HepG2 (cell line): Measurements from ENCODE around the gene ATP10A. TPM values are rescaled to one million over a fixed set of nuclear protein-coding genes. Genes with fewer than 3 reads are reported as not detected.

ENCODE experiments used
- ATAC-seq: fragments of 200-7000 bp; cut with Tn5 transposase; 3 replicates; pipeline ENCODE4 v1.9.1; 2020; ENCODE audit warnings: mild to moderate bottlenecking, moderate library complexity
- BruUV-seq: library from RNA; stranded (reverse); fragments of 400-500 nt; replicated peaks from 2 replicates; lab custom pipeline; 2021; lab: Mats Ljungman, UMichigan
- CTCF ChIA-PET: fragments of 300-600 bp; formaldehyde crosslinking; extraction: SDS; loops from one replicate; lab custom pipeline; 2021; ENCODE audit warnings: low total read pairs, inconsistent platforms, low intra/inter-chr PET ratio; lab: Yijun Ruan, JAX
- POLR2A ChIA-PET: fragments of 350-600 bp; sonication (Branson Sonifier 250); formaldehyde crosslinking; loops from one replicate; lab custom pipeline; 2020; ENCODE audit warnings: antibody characterized with exemption, inconsistent platforms; lab: Yijun Ruan, JAX
- DNase-seq: peaks from one replicate; pipeline ENCODE4 v3.0.0-alpha.2; 2015; ENCODE audit warnings: low spot score
- FAIRE-seq: peaks from 3 replicates; lab custom pipeline; 2011; peaks lifted over from hg19 to GRCh38; lab: Jason Lieb, UNC
- H2AFZ ChIP-seq: one replicate; pipeline ENCODE4 v1.6.1; 2011; ENCODE audit warnings: low read length, inconsistent platforms
- H3K27ac ChIP-seq: fragments of 300-600 bp; 3 replicates; pipeline ENCODE4 v1.8.0; 2011; ENCODE audit warnings: mixed run types, mild to moderate bottlenecking, mixed read lengths, low read length, inconsistent platforms; ENCODE audit not compliant: insufficient read depth; ENCODE audit errors: extremely low read length
- H3K27me3 ChIP-seq, 2 experiments: fragments of 200-600 bp in 1 of 2; 2 replicates in 1 of 2; 3 replicates in 1 of 2; pipeline versions ENCODE4 v1.6.0 to v1.8.0; 2011; ENCODE audit warnings: low read length in 2 of 2, mild to moderate bottlenecking in 2 of 2, moderate library complexity in 2 of 2, inconsistent platforms in 1 of 2; ENCODE audit not compliant: insufficient read depth in 2 of 2, control insufficient read depth in 1 of 2
- H3K36me3 ChIP-seq, 2 experiments: fragments of 200-600 bp in 1 of 2; replicated peaks in 1 of 2; 2 replicates in 1 of 2; 3 replicates in 1 of 2; pipeline versions ENCODE4 v1.5.1 to v1.8.0; 2011; ENCODE audit warnings: low read length in 2 of 2, inconsistent platforms in 1 of 2; ENCODE audit not compliant: insufficient read depth in 2 of 2, control insufficient read depth in 1 of 2
- H3K4me1 ChIP-seq: 2 replicates; pipeline ENCODE4 v1.5.1; 2012; ENCODE audit warnings: low read length, inconsistent platforms; ENCODE audit not compliant: insufficient read depth
- H3K4me2 ChIP-seq: 2 replicates; pipeline ENCODE4 v1.6.0; 2011; ENCODE audit warnings: low read depth, low read length, inconsistent platforms
- H3K4me3 ChIP-seq, 3 experiments: fragments of 200-600 bp in 1 of 3; sonication (generic), shearing (Covaris generic) in 1 of 3; replicated peaks in 1 of 3; 2 replicates each; pipeline ENCODE4 v1.5.1; 2011 to 2016; ENCODE audit warnings: low read length in 3 of 3, inconsistent platforms in 2 of 3, low read depth in 2 of 3, mild to moderate bottlenecking in 2 of 3, control low read depth in 1 of 3, mixed read lengths in 1 of 3; ENCODE audit not compliant: insufficient read depth in 1 of 3
- H3K79me2 ChIP-seq: one replicate; pipeline ENCODE4 v1.6.1; 2011; ENCODE audit warnings: low read length, inconsistent platforms; ENCODE audit not compliant: insufficient read depth
- H3K9ac ChIP-seq: 2 replicates; pipeline ENCODE4 v1.6.0; 2011; ENCODE audit warnings: mild to moderate bottlenecking, low read depth, low read length, inconsistent platforms; ENCODE audit not compliant: insufficient read depth
- H3K9me3 ChIP-seq: 2 replicates; pipeline ENCODE4 v1.5.1; 2012; ENCODE audit warnings: mild to moderate bottlenecking, low read length
- H4K20me1 ChIP-seq: 2 replicates; pipeline ENCODE4 v1.6.0; 2011; ENCODE audit warnings: inconsistent platforms, mild to moderate bottlenecking, low read length, moderate library complexity; ENCODE audit not compliant: insufficient read depth
- ETV6 ChIP-seq: sonication (generic); formaldehyde crosslinking; conservative IDR thresholded peaks from 2 replicates; pipeline ENCODE4 v1.4.0; 2020; ENCODE audit warnings: missing genetic modification reagents
- HMG20B ChIP-seq: conservative IDR thresholded peaks from 2 replicates; pipeline ENCODE4 v1.6.1; 2016; ENCODE audit warnings: missing genetic modification reagents, missing compliant biosample characterization
- KDM4B ChIP-seq: sonication (generic); formaldehyde crosslinking; IDR thresholded peaks from 2 replicates; pipeline ENCODE4 v1.4.0; 2020; ENCODE audit warnings: missing genetic modification reagents
- NKX3-1 ChIP-seq: sonication (generic); formaldehyde crosslinking; IDR thresholded peaks from 2 replicates; pipeline ENCODE4 v1.5.0; 2020; ENCODE audit warnings: missing genetic modification reagents
- ONECUT2 ChIP-seq: sonication (generic); formaldehyde crosslinking; IDR thresholded peaks from 2 replicates; pipeline ENCODE4 v1.4.0; 2020; ENCODE audit warnings: missing genetic modification reagents
- ZBTB3 ChIP-seq: sonication (generic); formaldehyde crosslinking; IDR thresholded peaks from 2 replicates; pipeline ENCODE4 v1.4.0; 2020; ENCODE audit warnings: low read depth, mild to moderate bottlenecking, moderate library complexity, missing genetic modification reagents, borderline replicate concordance
- ZFY ChIP-seq: sonication (generic); formaldehyde crosslinking; IDR thresholded peaks from 2 replicates; pipeline ENCODE4 v1.4.0; 2020; ENCODE audit warnings: missing genetic modification reagents
- ZNF430 ChIP-seq: sonication (generic); formaldehyde crosslinking; IDR thresholded peaks from 2 replicates; pipeline ENCODE4 v1.9.0; 2021; ENCODE audit warnings: mild to moderate bottlenecking, missing genetic modification reagents
- ZNF446 ChIP-seq: sonication (generic); formaldehyde crosslinking; IDR thresholded peaks from 2 replicates; pipeline ENCODE4 v1.5.0; 2020; ENCODE audit warnings: mild to moderate bottlenecking, missing genetic modification reagents
- ZNF557 ChIP-seq: sonication (generic); formaldehyde crosslinking; IDR thresholded peaks from 2 replicates; pipeline ENCODE4 v1.4.0; 2020; ENCODE audit warnings: missing genetic modification reagents
- ZNF562 ChIP-seq: sonication (generic); formaldehyde crosslinking; IDR thresholded peaks from 2 replicates; pipeline ENCODE4 v1.8.0; 2022; ENCODE audit warnings: missing genetic modification reagents, borderline replicate concordance
- ZNF737 ChIP-seq: sonication (generic); formaldehyde crosslinking; IDR thresholded peaks from 2 replicates; pipeline ENCODE4 v1.5.0; 2020; ENCODE audit warnings: missing genetic modification reagents, mild to moderate bottlenecking, borderline replicate concordance
- WGBS: methylation state at CpG from one replicate; pipeline ENCODE4 v1.1.6; 2017; ENCODE audit warnings: low lambda C conversion rate; 5-methylcytosine and 5-hydroxymethylcytosine counted together
- in situ Hi-C: cut with HindIII; loops from 2 replicates; pipeline ENCODE4 v1.10.0; 2017; ENCODE audit warnings: low pct_unique_long_range_greater_than_20kb; ENCODE audit not compliant: extremely low pct_ligation_motif_present
- intact Hi-C: fragments of 100-400 bp; cut with micrococcal nuclease; formaldehyde crosslinking; loops from one replicate; pipeline ENCODE4 v1.10.0; 2022; ENCODE audit not compliant: unreplicated experiment
- polyA plus RNA-seq, 8 experiments: library from polyadenylated mRNA; depleted of rRNA in 3 of 8; stranded (reverse) in 7 of 8; unstranded in 1 of 8; fragments of >200 nt; fragmentation: Illumina TruSeq in 4 of 8; extraction: Trizol in 4 of 8; gene quantifications; 2 replicates each; pipeline versions ENCODE4 v1.2.1 to v1.2.3, GENCODE V29; 2011 to 2016; ENCODE audit warnings: low read depth in 4 of 8, missing spikeins in 1 of 8, mixed read lengths in 1 of 8; ENCODE audit not compliant: insufficient read depth in 1 of 8
- total RNA-seq, 5 experiments: library from RNA; depleted of rRNA; stranded (reverse); fragments of >200 nt; fragmentation: Illumina TruSeq; extraction: Trizol; gene quantifications; 2 replicates each; pipeline ENCODE4 v1.2.3, GENCODE V29; 2016; ENCODE audit warnings: low read depth in 1 of 5
- TF ChIP-seq, protein P1 (sequence below): sonication (generic); formaldehyde crosslinking; IDR thresholded peaks from 2 replicates; pipeline ENCODE4 v1.8.1; 2022; ENCODE audit warnings: mild to moderate bottlenecking, missing genetic modification reagents
- TF ChIP-seq, protein P2 (sequence below): sonication (generic); formaldehyde crosslinking; IDR thresholded peaks from 2 replicates; pipeline ENCODE4 v1.5.0; 2020; ENCODE audit warnings: mild to moderate bottlenecking, missing genetic modification reagents, borderline replicate concordance
- TF ChIP-seq, protein P3 (sequence below): fragments of 450-650 bp; IDR thresholded peaks from 2 replicates; pipeline ENCODE4 v1.6.1; 2016
- TF ChIP-seq, protein P4 (sequence below): sonication (generic); formaldehyde crosslinking; IDR thresholded peaks from 2 replicates; pipeline ENCODE4 v1.4.0; 2020; ENCODE audit warnings: missing genetic modification reagents

ATP10A gene
- total and polyA plus RNA-seq, 2 of the 13 experiments (the other 11 are each of a cell fraction or from before 2014, with no cell fraction given): 0.58 to 4.2 TPM

DNA sequence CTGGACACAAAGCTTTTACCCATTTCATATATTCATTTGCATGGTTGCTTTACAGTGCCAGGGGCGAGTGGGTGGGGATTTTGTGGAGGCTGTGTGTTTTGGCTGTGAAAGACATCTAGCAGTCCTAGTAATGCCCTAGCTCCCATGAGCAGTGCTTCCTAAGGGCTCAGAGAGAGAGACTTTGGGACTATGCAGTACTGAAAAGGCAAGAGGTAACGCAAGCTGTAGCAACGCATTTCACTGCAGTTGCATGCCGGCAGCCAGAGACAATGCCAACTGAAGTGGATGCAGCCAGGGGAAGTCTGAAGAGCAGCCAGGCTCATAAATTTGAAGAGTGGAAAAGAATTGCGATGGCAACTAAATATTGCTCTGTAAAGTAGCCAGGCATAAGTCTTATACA, 27.4 kb upstream of the ATP10A start:
- no peaks in the 10 kb centered on the region for H3K79me2 ChIP-seq
- H2AFZ ChIP-seq: no peak overlapping the region
- H3K4me3 ChIP-seq: no peak overlapping the region
- H3K27me3 ChIP-seq: no peaks in the 10 kb centered on the region; a peak in 1 of 5 replicates
- 65% methylated on average over 5 of the region's 5 CpGs for WGBS
- in situ Hi-C loops (no loop called here), intact Hi-C loops (no loop called here)
- no peaks in the 10 kb centered on the region for H3K36me3 ChIP-seq
- no peak overlapping the region for H3K9ac ChIP-seq
- no peak for DNase-seq
- H3K9me3 ChIP-seq: no peaks in the 10 kb centered on the region
- ChIA-PET POLR2A (no interaction called here), CTCF (no interaction called here)
- H3K27ac ChIP-seq: no peak overlapping the region
- H3K4me1 ChIP-seq: no peaks in the 10 kb centered on the region; the same call in 1 of the 2 replicates
- no TSS peak for BruUV-seq
- no peak for FAIRE-seq
- no peak for ATAC-seq
- H3K4me2 ChIP-seq: no peak overlapping the region
- H4K20me1 ChIP-seq: no peaks in the 10 kb centered on the region
- TF ChIP-seq, protein P1, sequence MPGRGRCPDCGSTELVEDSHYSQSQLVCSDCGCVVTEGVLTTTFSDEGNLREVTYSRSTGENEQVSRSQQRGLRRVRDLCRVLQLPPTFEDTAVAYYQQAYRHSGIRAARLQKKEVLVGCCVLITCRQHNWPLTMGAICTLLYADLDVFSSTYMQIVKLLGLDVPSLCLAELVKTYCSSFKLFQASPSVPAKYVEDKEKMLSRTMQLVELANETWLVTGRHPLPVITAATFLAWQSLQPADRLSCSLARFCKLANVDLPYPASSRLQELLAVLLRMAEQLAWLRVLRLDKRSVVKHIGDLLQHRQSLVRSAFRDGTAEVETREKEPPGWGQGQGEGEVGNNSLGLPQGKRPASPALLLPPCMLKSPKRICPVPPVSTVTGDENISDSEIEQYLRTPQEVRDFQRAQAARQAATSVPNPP: no peak
- no peak for TF ChIP-seq HMG20B (CRISPR knock-in tag)
- no peak for TF ChIP-seq NKX3-1 (CRISPR knock-in tag)
- TF ChIP-seq ZNF430: no peak
- TF ChIP-seq ZBTB3 (CRISPR knock-in tag): no peak
- TF ChIP-seq, protein P2, sequence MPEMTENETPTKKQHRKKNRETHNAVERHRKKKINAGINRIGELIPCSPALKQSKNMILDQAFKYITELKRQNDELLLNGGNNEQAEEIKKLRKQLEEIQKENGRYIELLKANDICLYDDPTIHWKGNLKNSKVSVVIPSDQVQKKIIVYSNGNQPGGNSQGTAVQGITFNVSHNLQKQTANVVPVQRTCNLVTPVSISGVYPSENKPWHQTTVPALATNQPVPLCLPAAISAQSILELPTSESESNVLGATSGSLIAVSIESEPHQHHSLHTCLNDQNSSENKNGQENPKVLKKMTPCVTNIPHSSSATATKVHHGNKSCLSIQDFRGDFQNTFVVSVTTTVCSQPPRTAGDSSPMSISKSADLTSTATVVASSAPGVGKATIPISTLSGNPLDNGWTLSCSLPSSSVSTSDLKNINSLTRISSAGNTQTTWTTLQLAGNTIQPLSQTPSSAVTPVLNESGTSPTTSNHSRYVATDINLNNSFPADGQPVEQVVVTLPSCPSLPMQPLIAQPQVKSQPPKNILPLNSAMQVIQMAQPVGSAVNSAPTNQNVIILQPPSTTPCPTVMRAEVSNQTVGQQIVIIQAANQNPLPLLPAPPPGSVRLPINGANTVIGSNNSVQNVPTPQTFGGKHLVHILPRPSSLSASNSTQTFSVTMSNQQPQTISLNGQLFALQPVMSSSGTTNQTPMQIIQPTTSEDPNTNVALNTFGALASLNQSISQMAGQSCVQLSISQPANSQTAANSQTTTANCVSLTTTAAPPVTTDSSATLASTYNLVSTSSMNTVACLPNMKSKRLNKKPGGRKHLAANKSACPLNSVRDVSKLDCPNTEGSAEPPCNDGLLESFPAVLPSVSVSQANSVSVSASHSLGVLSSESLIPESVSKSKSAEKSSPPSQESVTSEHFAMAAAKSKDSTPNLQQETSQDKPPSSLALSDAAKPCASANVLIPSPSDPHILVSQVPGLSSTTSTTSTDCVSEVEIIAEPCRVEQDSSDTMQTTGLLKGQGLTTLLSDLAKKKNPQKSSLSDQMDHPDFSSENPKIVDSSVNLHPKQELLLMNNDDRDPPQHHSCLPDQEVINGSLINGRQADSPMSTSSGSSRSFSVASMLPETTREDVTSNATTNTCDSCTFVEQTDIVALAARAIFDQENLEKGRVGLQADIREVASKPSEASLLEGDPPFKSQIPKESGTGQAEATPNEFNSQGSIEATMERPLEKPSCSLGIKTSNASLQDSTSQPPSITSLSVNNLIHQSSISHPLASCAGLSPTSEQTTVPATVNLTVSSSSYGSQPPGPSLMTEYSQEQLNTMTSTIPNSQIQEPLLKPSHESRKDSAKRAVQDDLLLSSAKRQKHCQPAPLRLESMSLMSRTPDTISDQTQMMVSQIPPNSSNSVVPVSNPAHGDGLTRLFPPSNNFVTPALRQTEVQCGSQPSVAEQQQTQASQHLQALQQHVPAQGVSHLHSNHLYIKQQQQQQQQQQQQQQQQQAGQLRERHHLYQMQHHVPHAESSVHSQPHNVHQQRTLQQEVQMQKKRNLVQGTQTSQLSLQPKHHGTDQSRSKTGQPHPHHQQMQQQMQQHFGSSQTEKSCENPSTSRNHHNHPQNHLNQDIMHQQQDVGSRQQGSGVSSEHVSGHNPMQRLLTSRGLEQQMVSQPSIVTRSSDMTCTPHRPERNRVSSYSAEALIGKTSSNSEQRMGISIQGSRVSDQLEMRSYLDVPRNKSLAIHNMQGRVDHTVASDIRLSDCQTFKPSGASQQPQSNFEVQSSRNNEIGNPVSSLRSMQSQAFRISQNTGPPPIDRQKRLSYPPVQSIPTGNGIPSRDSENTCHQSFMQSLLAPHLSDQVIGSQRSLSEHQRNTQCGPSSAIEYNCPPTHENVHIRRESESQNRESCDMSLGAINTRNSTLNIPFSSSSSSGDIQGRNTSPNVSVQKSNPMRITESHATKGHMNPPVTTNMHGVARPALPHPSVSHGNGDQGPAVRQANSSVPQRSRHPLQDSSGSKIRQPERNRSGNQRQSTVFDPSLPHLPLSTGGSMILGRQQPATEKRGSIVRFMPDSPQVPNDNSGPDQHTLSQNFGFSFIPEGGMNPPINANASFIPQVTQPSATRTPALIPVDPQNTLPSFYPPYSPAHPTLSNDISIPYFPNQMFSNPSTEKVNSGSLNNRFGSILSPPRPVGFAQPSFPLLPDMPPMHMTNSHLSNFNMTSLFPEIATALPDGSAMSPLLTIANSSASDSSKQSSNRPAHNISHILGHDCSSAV: no peak
- TF ChIP-seq ZNF446 (CRISPR knock-in tag): no peak
- TF ChIP-seq KDM4B (CRISPR knock-in tag): no peak
- no peak for TF ChIP-seq ZNF557
- TF ChIP-seq, protein P3, sequence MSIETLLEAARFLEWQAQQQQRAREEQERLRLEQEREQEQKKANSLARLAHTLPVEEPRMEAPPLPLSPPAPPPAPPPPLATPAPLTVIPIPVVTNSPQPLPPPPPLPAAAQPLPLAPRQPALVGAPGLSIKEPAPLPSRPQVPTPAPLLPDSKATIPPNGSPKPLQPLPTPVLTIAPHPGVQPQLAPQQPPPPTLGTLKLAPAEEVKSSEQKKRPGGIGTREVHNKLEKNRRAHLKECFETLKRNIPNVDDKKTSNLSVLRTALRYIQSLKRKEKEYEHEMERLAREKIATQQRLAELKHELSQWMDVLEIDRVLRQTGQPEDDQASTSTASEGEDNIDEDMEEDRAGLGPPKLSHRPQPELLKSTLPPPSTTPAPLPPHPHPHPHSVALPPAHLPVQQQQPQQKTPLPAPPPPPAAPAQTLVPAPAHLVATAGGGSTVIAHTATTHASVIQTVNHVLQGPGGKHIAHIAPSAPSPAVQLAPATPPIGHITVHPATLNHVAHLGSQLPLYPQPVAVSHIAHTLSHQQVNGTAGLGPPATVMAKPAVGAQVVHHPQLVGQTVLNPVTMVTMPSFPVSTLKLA: no peak
- TF ChIP-seq ETV6 (CRISPR knock-in tag): no peak
- TF ChIP-seq, protein P4, sequence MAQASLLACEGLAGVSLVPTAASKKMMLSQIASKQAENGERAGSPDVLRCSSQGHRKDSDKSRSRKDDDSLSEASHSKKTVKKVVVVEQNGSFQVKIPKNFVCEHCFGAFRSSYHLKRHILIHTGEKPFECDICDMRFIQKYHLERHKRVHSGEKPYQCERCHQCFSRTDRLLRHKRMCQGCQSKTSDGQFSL: no peak
- no peak for TF ChIP-seq ZNF562 (CRISPR knock-in tag)
- TF ChIP-seq ZFY (CRISPR knock-in tag): no peak
- TF ChIP-seq ONECUT2: no peak
- no peak for TF ChIP-seq ZNF737 (CRISPR knock-in tag)
